HG03108 (cell line): ENCODE data around the gene RFX2.

Experiments used
- ATAC-seq: cut with Tn5 transposase; IDR thresholded peaks from one replicate; pipeline ENCODE4 v1.9.1; 2021; ENCODE audit warnings: moderate library complexity; ENCODE audit not compliant: unreplicated experiment

The RFX2 gene

DNA sequence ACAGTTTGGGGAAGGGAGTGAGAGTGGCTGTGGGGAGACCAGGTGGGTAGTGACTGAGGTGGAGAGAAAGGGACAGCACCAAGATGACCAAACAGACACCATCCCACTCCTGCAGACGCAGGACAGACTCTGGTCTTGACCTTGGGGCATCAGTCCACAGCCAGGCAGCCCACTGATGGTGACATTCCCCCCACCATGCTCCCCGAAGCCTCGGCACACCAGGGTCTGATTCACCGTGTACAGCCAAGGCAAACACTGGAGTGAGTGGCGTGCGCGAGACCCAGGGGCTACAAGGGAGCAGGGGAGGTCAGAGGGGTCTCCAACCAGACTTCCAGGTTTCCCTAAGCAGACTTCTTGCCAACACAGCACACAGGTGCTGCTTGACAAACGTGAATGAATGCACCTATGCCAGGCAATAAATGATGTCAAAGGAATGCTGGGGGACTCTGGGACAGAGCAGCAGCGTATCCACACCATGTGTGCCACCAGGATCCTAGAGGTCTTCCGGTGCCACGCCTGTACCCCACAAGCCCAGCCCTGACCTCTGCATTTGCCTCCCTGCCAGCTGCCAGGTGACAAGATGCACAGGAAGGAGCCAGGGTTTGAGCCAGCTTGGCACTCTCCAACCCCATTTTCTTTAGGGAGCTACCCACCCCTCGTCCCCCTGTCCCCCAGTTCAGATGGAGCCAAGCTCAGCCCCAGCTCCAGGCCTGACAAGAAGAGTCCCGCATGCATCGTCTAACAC, 150.9 kb downstream of the RFX2 start:
- ATAC-seq: no peak

DNA sequence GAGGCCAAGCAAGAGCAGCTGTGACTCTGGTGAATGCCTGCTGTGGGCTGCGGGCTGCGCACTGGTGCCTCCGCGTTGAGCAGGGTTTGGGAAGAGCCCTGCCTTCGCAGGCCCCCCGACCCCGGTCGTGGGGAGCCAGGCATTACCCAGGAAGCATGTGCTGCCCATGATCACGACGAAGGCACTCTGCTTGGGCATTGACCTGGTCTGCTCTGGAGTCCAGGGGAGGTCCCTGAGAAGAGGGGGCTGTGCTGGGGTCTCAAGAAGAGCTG, 151.5 kb downstream of the RFX2 start:
- ATAC-seq: no peak

GRCh38 chr19:5958074-5958850, 152.0 kb downstream of the RFX2 start:
- ATAC-seq: no peak

- ATAC-seq: no peak
Observed at GRCh38 chr19:5957170-5957569, 153.1 kb downstream of the RFX2 start.

GRCh38 chr19:5956728-5957127, 153.6 kb downstream of the RFX2 start:
- no peak for ATAC-seq

DNA sequence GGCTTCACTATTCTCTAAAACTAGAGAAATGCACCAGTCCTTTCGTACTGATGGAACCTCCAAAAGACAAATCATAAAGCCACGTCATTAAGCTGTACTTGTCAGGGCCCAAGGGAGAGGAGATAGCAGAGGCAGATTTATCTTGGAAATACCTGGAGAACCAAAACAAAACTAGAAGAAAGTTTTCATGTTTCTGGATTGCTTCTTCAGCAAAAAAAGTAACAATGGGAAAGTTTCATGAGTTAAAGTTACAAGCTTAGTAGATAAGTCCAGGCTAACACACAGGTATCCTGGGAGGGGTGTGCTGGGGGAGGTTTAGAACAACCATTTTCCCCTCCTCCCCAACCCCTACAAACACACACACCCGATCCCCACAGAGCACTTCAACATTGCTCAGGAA, 154.0 kb downstream of the RFX2 start:
- no peak for ATAC-seq

DNA sequence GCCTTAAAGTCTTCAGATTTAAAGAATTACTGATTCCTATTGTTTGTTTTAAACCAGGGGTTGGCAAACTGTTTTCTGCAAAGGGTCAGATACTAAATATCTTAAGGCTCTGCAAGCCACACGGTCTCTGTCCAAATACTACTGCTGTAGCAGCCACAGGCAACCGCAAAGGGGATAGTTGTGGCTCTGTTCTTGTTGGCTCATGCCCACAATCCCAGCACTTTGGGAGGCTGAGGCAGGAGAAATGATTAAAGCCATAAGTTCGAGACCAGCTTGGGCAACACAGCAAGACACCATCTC, 154.7 kb downstream of the RFX2 start:
- no peak for ATAC-seq

DNA sequence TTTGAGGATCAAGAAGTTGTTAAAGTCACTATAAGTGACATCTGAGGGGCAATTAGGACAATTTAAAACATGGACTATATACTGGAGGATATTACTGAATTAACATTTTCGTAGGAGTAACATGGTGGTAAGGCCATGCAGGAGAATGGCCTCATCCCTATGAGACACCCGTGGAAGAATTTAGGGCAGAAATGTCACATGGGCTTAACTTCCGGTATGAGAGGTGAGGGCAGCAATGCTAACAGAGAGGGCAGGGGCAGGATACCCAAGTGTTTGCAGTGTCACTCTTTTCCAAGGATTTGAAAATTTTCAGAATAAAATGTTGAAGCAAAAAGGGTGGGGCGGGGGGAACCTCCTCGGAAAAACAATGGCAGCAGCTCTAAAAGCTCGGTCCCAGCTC, 156.0 kb downstream of the RFX2 start:
- ATAC-seq: no peak

DNA sequence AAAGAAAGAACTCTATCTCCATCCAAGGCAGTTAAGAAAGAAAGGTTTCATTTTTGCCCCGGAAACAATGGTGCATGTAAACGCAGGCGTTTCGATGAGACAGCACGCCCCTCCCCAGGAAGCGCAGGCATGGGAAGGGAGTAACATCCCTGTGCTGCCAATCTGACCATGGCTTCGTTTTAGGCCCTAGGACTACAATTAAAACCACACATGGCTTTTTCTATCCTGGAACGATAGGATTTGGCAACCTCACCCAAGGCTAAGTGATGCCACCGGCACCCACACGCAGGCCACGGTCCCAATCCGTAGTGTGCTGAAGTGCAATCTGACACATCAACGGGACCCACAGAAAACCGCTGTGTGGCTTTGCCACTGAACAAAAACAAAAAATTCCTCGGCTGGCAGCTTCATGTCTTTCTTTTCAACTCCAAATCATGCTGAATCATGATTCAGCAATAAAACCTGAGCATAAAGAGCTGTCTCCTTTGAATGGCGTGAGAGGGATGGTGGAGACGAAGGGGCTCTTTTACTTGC, 156.6 kb downstream of the RFX2 start:
- ATAC-seq: no peak

DNA sequence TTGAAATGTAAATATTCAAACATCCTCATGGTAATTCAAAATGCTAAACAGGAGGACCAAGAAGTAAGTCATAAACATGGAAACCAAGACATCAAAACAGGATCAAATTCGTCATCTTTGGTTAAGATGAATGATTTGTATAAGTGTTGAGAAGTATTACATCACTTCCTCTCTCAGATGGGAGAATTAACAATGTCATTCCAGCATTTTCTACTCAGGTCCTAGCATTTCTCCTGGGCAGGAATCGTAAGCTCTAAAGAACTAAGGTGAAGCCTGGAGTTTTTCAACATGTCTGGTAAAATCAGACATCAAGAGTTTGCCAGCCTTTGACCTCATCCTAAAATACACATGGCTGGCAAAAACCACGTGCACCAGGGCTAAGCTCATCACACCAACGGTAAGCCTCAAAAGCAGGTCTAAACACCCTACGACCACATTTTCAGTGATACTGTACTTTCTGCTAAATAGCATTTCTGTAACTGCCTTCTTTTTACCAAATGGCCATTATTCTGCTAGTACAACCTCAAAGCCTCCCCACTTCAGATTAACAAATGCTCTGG, 157.2 kb downstream of the RFX2 start:
- ATAC-seq: no peak

GRCh38 chr19:5952193-5953029, 157.9 kb downstream of the RFX2 start:
- ATAC-seq: no peak

GRCh38 chr19:5951338-5951861, 158.9 kb downstream of the RFX2 start:
- ATAC-seq: no peak

DNA sequence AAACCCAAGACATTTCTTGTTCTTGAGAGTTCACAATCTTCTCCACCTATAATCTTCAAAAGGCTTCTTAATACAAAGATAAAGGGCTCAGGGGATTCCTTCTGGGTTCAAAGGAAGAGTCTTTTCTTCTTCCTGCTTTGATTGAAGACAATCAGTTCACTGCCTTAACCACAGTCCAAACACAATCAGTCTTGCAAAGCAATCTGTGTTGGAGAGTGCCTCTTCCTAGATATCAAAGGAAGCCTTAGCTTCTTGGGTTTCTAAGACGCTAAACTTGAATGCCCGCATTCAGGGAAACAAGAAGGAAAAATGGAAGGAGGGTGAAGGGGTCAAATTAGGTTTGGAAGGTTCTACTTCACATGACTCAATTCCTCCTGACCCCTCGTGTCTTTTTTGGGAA, 159.6 kb downstream of the RFX2 start:
- ATAC-seq: no peak

GRCh38 chr19:5949792-5950305, 160.5 kb downstream of the RFX2 start:
- ATAC-seq: no peak

DNA sequence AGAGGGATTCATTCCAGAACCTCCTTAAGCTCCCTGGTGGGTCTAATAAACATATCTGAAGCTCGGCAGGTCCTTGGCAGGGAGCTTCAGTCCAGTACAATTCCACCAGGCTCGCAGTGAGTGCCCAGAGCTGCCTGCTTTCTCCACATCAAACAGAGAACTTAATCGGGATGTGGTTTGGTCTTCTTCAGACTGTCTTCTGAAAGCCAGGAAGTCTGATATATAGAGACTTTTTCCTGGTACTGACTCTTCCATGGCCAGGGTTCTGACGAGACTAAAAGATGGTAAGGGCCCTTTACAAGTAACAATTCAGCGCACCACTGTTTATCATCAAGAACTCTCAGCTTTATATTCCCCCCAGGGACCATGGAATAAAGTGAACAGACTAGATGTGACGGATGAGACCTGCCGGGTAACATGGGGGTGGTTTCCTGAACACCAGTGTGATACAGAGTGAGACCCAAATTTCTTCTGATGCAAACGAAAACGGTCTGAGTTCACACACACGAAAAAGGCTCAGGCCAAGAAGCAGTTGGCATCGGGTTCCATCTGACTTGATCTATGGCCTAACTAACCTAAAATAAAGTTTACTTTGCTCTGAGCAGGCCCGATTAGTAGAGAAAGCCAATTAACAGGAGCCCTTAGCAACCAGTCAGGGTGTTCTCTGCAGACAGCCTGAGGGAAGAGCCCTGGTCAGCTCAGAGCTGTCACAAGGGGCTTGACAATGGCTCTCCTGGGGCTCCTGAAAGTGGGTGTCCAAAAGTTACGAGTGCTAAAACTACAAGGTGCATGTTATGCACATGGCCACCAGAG, 161.3 kb downstream of the RFX2 start:
- no peak for ATAC-seq

DNA sequence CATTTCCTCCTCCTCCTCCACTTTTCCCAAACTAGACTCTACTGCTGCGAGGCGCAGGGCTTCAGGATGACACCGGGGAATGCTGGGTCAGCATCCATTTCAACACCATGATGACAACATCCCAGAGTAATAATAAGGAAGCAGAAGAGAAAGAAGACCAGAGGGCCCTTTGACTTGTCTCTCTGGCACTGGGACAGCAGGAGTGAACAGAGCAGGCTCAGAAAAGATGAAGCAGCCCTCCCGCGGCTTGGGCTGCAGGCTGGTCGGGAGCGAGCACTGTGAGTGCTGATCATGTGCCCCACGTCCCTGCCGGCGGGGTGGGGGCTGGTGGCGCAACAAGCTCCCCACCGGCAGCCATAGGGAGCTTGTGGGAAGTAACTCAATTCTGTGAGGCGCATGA, 162.9 kb downstream of the RFX2 start:
- ATAC-seq: no peak

GRCh38 chr19:5943623-5944022, 166.7 kb downstream of the RFX2 start:
- ATAC-seq: no peak
